ENCODE results near the gene OGG1.

DNA sequence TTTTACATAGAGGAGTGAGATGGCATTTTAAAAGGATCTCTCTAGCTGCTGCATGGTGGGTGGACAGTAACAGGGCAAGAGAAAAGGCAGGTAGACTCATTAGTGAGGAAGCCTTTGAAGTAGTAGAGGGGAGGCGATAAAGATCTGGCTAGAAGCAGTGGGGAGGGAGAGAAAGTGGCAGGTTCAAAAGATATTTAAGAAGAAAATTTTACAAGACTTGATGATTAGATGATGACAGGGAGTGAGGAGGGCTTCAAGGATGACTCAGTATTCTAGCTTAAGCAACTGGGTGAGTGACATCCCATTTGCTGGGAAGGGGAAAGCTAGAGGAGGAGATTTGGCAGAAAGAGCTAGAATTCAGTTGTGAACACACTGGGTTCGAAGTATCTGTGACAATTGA is 22.0 kb upstream of the OGG1 start:
- TF ChIP-seq POLR2A (IDR thresholded peaks at IDR 0.05; ENCODE audit: extremely low read depth, insufficient read length) (no peak), MYC (IDR thresholded peaks at IDR 0.05; ENCODE audit: low read depth, low read length) (no peak)
- TF ChIP-seq, protein P1, sequence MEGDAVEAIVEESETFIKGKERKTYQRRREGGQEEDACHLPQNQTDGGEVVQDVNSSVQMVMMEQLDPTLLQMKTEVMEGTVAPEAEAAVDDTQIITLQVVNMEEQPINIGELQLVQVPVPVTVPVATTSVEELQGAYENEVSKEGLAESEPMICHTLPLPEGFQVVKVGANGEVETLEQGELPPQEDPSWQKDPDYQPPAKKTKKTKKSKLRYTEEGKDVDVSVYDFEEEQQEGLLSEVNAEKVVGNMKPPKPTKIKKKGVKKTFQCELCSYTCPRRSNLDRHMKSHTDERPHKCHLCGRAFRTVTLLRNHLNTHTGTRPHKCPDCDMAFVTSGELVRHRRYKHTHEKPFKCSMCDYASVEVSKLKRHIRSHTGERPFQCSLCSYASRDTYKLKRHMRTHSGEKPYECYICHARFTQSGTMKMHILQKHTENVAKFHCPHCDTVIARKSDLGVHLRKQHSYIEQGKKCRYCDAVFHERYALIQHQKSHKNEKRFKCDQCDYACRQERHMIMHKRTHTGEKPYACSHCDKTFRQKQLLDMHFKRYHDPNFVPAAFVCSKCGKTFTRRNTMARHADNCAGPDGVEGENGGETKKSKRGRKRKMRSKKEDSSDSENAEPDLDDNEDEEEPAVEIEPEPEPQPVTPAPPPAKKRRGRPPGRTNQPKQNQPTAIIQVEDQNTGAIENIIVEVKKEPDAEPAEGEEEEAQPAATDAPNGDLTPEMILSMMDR (IDR thresholded peaks at IDR 0.05; ENCODE audit: low read depth, low read length), result no peak
- TF ChIP-seq, protein P2, sequence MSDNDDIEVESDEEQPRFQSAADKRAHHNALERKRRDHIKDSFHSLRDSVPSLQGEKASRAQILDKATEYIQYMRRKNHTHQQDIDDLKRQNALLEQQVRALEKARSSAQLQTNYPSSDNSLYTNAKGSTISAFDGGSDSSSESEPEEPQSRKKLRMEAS (IDR thresholded peaks at IDR 0.05; ENCODE audit: low read depth, low read length), result no peak

All from NB4 (cell line).